HG03159 (cell line): Measurements from ENCODE around the gene TBC1D4.

Experiments used
- ATAC-seq: cut with Tn5 transposase; IDR thresholded peaks from one replicate; pipeline ENCODE4 v1.9.1; 2021; ENCODE audit warnings: mild to moderate bottlenecking, moderate library complexity; ENCODE audit not compliant: unreplicated experiment

TBC1D4 gene

DNA sequence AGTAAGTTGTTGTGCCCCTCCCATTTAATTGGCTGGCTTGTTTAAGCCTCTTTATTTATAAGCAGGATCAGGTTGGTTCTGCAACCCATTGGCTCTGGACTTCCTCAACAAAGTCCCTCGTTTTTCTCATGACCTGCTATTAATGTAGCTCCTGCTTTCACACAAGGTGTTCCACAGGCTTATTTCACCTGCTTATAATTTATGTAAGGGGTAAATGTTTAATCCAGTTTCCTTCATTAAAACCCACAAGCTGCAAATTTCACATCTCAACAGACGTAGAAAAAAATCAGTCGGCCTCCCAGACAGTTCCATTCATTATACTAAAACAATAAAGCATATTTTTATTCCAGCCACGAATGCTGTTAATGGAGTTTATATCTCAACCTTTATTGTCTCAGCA is 86.1 kb downstream of the TBC1D4 start:
- no peak for ATAC-seq

DNA sequence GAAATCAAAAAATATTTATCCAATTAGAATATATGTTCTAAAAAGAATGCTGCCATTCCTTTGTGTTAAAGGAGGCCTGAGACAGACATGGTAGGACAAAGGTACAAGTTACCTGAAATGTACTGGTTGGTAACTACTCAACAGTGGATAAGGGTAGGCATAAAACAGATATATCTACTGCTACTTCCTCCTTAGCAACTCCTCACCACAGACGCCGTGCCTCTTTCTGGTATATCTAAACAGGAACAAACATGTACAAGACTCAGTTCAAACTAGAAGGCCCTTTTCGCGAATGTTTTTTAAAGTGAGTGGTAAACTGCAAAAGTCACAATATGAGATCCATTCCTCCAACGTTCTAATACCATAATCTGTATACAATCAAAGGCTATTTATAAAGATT is 86.9 kb downstream of the TBC1D4 start:
- ATAC-seq: peak; percentile 68

DNA sequence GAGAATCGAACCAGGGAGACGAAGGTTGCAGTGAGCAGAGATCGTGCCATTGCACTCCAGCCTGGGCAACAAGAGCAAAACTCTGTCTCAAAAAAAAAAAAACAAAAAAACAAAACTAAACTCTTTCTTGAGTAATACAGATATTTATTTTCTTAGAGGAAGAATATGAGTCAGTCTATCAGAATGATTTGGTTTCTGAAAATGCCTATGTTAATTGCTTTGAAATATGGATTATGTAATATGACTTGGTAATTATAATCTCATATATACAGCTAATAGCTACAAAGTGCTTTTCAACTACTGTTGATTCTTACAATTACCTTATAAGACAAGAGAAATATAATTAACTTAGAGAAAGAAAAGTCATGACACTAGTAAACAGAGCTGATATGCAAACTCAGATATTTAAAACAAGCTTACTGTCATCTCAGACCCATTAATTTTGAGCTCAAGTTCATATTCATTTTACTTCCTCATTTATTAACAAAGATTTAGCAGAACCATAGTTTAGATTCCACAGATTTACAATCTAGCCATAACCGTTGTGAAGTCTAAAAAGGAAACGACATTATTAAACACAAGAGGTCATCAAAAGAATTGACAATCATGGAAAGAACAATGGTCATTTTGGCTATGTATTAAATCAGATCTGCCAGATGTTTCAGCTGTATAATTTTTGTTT is 88.0 kb downstream of the TBC1D4 start:
- no peak for ATAC-seq

DNA sequence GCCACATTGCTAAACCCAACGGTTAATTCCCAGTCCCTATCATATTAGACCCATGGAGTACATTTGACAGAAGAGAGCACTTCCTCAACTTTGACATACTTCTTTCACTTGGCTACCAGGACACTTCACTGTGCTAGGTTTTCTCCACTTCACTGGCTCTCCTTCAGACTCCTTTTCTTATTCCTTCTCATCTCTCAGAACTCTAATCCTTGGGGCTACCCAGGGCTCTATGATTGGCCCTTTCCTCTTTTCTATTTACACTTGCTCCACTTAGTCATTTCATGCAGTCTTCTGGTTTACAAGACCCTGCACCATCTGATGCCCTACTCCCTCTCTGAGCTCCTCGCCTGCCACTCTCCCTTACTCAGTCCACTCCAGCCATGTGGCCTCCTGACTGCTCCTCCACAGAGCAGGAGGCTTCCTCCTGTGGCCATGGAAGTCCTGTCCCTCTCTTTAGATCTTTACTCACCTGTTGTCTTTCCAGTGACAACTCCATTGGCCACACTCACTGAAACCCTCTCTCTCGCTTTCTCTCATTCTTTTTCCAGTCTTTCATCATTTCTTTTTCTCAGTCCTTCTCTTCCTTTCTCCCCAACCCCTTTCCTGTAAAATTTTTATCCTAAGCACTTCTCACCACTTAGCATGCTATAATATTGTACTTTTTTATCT is 90.4 kb downstream of the TBC1D4 start:
- no peak for ATAC-seq

DNA sequence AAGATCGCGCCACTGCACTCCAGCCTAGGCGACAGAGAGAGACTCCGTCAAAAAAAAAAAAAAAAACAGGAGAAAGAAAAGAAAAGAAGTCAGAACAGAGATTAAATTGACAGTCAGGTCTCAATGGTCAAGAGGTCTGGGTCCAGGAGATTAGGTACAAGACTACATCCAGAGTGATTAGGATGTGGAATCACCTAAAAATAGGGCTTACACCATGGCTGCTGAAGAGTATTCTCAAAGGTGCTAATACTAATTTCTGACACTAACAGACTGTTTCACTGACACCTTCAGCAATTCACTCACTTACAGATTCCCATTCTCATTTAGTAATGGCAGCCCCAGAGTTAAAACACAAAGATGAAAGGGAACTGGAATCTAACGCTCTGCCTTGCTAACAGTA is 91.7 kb downstream of the TBC1D4 start:
- no peak for ATAC-seq

DNA sequence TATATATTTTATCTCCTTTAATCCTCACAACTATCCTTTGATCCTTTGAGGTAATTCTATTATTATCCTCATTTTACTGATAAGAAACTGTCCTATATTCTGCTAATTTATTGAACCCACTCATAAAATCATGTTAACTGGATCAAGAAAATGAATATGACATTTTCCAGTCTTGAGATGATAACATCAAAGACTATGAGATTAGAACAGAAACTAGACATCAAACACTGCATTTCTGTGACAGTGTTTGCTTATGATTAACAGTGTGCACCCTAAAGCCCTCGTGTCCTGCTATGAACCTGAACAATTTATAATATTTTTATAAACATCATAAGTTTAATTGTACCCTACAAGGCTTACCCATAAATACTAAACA is 96.3 kb downstream of the TBC1D4 start:
- ATAC-seq: no peak

DNA sequence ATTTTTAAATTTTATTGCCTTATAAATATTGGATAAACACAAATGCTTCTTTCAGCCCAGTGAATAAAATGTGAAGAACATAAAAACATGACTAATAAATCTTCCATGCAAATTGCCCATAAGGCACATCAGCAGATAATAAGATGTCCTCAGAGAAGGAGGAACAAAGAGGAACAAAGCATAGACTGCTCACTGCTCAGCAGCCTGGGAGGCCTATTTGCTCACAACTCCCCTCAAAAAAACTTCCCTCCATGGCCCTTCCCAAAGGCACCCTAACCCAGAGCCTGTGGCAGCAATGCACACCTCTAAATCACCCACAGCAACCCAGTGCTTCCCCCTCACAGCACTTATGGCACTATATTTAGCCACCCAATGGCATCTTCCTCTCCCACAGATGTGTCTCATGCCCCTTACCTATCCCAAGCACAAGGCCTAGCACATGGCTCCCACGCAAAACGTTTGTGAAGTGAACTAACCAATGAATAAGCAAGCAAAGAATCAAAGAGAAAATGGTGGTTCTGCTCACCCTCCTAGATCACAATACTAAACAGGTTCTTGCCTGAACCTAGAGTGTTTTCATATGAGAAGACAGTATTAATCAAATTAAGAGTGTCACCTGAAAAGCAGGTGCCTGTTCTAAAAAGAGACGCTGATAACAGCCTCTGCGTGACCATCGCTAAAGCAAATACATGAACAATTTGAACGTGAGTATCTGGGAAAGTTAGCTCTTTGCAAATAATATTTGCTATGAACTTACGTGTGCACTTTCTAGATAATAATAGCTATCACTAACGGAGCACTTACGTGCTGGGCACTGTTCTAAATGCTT is 96.9 kb downstream of the TBC1D4 start:
- no peak for ATAC-seq

DNA sequence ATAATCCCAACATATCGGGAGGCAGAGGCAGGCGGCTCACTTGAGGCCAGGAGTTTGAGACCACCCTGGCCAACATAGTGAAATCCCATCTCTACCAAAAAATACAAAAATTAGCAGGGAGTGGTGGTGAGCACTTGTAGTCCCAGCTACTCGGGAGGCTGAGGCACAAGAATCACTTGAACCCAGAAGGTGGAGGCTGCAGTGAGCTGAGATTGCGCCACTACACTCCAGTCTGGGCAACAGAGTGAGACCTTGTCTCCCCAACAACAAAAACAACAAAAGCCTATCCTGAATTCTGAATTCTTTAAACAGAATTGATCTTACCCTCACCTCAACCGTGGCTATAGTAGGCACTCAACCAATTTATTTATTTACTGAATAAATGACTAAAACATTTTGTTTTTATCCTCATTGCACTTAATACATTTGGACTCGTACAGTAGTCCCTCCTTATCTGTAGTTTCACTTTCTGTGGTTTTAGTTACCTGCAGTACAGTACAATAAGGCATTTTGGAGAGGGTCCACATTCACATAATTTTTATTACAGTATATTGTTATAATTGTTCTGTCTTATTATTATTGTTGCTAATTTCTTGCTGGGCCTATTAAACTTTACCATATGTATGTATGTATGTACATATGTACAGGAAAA is 98.8 kb downstream of the TBC1D4 start:
- ATAC-seq: no peak

DNA sequence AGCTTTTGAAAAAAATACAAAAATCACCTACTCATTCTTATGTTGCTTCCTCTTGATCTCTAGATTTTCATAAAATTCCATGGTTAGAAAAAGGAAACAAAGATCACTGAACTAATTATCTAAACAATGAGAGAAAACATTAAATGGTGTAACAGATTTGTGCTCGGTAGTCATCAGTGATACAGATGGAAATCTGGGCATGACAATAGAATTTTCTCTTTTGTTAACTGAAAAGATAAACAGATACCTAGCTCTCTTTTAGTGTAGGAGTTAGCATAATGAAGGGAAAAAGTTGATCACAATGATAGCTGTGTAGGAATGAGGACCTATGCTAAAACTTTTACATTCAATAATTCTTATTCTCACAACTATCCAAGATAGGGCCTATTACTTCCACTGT is 103.7 kb downstream of the TBC1D4 start:
- no peak for ATAC-seq

DNA sequence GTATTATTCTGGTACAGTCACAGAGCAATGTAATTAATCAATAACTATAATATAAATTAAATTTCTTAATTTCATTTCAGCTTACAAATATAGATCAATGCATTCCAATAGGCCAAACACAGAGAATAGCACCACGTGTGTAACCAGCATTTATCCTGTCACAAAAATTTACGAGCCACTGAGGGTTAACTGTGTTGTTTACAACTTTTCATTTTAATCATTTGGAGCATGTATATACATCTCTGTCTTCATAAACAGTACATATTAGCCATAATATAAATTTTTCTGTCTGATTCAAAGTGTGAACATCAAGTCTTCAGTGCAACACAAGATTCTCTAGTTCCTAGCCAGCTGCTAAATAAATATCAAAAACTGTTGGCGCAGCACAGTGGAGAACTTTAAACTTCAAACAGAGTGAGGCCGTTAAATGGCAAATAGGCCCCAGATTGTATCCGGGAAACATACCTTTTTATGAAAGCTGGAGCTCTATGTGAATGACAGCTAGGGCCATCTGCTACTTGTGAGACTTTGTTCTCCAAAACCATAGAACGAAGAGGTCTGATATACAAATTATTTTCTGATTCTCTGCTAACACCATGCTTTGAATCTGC is 105.1 kb downstream of the TBC1D4 start:
- ATAC-seq: no peak

DNA sequence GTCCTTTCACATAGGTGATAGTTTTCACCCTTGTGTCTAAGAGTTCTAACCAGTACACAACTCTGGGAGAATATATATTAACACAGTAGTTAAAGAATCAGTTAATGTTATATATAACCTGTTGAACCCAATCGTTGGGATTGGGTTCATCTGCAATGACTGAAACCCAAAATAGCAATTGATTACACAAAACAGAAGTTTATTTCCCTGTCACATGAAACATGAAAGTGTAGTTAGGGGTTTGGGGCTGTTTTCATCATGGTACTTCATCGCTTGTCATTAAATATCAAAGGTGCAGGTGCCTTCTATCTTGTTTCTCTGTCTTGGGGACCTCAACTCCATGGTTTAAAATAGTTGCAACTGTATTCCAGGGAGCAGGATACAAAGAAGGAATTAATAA is 106.6 kb downstream of the TBC1D4 start:
- ATAC-seq: no peak

DNA sequence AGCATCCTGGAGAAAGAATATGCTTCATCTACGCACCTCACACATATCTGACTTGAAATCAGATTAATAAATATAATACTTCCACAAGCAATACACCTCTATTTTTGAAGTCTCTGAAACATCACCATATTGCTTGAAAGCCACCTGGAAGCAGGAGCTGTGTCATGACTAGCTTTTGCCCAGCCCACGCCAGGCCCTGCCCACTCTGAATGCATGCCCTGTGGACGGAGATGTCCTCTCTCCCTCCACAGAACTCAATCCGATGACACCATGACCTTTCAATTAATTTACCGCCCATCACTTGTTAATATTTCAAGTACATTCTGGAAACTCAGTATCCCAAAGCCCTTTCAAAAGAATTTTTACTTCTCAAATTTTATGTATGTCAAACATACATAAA is 108.0 kb downstream of the TBC1D4 start:
- no peak for ATAC-seq

DNA sequence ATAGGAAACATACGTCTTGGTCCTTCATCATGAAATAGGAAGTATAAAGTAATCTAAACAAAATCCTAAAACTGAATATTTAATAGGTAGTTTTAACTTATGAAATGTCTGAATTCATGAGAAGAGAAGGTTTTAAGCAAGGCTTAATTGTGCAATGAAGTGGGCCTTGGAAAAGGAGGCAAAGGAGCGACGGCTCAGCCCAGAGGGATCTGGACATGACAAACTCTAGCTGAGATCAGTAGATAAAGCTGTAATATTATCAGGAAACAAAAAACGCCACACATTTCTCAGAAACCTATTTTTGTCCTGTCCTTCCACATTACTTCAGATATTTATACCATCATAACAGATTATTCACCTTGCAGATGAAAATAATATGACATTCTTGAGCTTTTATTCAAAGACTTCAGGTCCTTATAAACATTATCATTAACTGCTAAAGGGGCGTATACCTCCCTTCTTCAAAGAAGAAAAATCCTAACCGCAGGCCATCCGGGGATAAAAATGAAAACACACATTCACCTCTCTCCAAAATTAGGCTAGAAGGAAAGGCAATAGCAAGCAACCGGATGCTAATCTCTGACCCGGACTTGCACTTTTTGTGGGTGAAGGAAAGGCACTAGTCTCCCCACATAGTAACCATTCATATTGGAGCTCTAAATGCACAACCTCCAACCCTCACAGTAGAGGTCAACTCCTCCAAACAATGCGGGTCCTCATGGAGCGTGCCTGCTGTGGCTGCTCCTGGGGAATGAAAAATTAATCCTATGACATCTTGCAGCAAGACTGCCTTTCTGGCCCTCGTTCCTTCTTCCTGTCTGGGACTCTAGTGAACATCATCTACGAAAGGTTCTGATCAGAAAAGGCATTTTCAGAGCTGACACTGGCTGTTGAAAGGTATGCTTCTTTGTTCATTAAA is 108.8 kb downstream of the TBC1D4 start:
- no peak for ATAC-seq

DNA sequence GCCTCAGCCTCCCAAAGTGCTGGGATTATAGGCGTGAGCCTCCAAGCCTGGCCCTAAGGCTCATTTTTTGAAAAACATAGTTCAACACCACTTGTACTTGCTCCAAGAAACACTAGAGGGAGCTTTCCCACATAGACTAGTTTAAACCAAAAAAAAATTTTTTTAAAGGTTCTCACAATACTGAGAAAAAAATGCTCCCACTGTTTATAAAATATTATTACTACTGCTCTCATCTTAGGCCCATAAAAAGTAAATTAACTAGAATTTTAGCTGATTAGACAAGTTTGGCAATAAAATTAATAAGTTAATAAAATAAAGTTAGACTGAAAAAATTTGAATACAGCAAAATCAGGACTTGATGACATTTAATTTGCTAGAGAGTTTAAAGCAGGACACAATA is 109.5 kb downstream of the TBC1D4 start:
- peak; percentile 69 for ATAC-seq

DNA sequence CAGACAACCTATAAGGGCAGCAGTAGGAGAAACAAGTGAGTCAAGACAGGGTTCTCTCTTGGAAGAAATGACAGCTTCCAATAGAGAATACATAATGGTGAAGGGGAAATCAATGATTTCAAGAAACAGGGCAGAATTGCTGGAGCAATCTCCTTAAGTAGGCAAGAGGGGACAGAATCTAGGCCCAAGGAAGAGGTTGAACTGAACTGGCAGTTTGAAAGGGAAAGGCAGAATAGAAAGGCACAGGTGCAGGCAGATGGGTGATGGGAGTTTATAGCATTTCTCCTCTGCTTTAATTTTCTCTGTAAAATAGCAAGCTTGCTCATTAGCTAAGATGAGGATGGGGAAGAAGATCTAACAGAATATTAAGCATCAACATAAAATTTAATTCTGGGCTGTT is 110.8 kb downstream of the TBC1D4 start:
- no peak for ATAC-seq

DNA sequence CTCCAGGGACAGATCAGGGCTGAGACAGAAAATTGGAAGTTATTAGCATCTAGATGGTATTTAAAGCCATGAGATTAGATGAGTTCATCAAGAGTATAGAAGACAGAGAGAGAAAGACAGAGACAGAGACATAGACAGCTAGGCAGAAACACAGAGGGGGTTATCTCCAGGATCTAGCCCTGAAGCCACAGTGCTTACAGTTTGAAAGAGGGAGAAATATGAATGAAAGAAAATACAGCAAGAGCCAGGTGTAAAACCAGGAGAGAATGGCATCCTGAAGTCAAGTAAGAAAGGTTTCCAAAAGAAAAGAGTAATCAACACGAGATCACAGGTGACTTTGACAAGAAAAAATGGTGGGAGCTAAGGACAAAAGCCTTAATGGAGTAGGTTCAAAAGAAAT is 111.2 kb downstream of the TBC1D4 start:
- no peak for ATAC-seq

DNA sequence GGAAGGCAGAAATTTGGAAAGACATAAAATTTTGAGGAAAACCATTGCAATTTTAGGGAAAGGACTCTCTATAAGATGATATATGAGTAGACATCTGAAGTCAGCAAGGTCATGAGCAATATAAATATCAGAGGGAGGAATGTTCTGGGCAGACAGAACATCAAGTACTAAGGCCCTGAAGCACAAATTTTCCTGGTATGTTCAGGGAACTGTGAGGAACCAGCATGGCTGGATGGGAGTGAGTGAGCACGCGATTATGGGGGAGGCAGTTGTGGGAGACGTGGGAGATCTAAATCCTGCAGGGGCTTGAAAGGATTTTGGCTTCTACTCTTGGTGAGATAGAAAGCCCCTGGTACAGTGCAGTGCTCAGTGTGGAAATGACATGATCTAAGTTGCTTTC is 112.0 kb downstream of the TBC1D4 start:
- ATAC-seq: no peak

DNA sequence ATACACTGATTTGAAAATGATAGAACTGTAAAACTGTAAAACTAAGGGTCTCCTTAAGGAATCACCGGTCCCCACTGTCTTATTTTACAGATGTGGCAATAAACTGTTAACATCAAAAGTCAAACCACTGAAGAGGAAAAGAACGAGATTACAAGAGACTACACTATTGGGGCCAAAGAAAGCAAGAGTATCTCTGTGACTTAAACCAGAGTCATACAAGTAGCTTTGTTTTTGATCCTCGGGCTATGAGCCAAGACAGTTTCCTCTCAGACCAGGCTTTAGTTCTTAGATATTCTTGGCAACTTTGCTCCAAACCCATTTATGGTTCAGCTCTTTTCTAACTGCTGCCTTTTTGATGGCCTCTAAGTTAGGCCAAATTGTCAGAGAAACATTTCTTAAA is 113.8 kb downstream of the TBC1D4 start:
- ATAC-seq: no peak

DNA sequence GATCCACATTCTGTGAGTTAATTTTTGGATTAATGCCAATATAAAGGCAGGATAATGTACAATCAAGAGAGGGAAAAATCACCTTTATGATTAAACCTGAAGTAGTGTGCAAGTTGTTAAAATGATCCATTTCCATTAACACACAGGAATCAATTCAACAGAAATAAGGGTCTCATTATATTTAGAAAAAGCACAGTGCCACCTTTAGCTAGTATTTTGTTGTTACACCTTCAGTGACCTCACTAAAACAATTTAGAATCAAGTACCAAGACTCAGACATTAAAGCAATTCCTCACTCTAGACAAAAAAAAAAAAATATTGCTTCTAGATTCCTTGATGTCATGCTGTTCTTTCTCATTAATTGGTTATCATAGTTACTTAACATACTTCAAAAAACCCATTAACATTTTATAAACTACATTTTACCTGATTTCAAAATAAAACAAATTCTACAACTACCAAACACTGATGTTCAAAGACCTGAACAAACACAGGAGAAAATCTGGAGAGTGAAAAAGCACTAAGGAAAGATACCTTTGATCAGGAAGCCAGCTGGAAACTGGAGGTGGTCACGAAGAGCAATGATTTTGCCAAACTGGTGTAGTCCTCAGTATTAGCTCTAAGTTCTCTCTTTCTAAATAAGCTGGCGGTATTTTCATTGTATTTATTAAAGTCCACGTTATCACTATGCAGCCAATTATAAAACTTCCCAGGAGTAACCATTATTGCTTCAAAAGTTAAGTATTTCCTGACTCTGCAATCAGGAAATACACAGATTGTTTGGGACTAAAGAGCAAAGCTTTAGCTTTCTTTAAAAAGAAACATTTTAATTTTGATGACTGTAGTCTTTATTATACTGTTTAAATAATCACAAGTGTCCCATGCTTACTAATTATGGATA is 115.3 kb downstream of the TBC1D4 start:
- no peak for ATAC-seq
